HG02759 (cell line): ENCODE measurements around the gene CAPZB.

ENCODE experiments used
- ATAC-seq: cut with Tn5 transposase; IDR thresholded peaks from one replicate; pipeline ENCODE4 v1.9.1; 2021; ENCODE audit warnings: mild to moderate bottlenecking, moderate library complexity; ENCODE audit not compliant: unreplicated experiment

CAPZB gene

DNA sequence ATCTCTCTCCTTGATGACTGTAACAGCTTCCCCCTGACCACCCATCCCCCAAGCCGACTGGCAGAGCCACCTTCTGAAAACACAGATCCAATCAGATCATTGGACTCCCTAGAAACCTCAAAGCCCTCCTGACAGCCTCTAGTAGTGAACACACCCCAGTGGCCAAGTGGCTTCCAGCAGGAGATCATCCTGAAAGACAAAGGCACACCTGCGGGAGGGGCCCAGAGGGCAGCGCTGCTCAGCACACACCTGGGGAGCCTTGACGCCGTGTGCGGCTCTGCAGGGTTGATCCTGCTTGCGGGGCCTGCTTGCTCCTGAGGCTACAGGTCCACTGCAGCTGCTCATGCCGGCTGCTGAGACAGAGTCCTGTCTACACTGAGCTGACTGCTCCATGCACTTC lies 131.7 kb downstream of the CAPZB start:
- no peak for ATAC-seq

DNA sequence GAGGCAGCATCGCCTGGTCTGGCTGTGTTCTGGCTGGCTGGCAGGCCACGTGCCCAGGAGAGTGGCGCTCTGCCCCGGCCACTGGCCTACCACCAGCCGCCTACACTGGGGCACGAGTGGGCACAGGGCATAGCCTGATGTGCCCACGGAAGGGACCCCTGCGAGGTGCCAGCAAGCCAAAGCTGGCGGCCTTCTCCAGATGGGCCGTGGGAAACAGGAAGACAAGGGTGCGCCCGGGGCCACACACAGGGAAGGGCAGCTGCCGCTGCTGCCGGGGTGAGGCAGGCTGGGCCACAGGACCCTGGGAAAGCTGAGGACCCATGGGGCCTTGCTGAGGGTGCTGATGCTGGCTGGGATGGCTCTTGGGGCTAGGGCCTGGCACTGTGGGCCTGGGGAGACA lies 132.5 kb downstream of the CAPZB start:
- ATAC-seq, result no peak

DNA sequence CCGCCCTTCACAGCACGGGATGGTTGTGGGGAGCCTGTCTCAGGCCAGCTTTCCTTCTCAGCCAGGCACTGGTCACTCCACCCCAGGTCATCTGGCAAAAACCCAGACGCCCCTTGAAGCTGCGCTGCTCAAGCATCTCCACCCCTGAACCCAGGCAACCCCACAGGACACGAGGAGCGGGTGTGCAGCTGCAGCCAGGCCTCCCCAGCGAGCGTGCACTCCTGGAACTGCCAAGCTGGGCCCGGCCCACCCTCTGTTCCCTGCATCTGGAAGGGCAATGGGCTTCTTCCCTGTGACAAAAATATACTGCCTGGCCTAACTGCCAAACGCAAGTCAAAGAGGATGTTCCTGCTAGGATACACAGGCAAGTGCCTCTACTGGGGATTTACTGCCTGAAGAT lies 133.5 kb downstream of the CAPZB start:
- no peak for ATAC-seq

DNA sequence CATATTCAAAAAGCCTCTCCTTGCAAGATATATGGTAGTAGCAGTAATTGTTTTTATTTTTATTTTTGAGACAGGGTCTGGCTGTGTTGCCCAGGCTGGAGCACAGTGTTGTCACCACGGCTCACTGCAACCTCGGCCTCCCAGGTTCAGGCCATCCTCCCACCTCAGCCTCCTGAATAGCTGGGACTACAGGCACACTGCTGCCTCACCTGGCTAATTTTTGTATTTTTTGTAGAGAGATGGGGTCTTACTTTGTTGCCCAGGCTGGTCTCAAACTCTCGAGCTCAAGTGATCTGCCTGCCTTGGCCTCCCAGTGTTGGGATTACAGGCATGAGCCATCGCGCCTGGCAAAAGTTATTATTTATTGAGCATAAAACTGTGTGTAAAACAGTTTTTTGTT lies 134.8 kb downstream of the CAPZB start:
- no peak for ATAC-seq

DNA sequence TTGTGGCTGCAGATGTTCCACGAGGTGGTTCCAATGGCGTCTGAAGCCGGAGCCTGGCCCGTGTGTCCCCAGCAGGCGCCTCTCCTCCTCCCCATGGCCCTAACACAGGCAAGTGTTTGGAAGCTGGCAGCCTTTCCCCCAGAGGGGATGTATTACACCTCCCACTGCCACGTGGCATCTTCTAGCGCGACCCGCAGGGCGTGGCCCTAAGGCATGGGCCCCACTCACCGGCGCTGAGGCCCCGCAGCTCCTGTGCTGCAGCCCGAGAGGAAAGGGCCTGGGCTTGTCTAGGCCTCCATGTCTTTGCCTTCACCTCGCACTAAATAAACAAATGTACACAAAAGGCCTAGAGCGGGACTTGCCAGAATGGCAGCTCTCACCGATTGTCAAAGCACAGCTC lies 135.3 kb downstream of the CAPZB start:
- no peak for ATAC-seq

DNA sequence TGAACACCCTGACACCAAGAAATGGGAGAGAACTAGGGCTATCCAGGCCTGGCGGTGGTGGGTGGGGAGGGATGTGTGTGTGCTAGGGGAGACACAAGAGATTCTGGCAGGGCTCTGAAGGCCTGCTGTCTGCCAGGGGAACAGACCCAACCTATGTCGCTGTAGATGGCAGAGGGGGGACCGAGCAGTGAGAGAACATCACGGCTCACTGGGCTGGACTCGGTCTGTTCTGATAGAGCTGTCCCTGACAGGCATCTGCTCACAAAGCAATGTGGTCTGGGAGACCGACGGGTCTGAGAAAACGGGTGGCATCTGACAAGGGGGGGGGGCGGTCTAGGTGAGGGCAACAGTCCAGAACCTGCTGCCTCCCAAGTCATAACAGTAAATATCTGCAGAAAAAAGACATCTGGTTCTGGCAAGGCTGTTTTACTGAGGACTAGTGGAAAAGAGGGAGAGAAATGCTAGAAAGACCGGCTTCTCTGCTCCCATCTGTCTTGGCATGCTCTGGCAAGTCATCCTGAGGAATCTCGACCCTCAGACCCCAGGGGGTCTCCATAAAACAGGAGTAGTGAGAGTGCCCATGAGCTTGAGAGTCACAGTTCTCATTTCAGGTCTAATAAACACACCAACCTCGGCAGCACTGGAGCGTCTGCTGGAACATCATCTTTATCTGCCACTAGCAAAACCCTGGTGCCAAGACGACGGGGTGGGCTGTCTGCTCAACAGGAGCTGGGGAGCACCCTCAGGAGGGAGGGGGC lies 136.7 kb downstream of the CAPZB start:
- no peak for ATAC-seq

GRCh38 chr1:19347533-19348172 lies 137.7 kb downstream of the CAPZB start:
- no peak for ATAC-seq

- ATAC-seq, result no peak
Measured at GRCh38 chr1:19346026-19346425, 139.3 kb downstream of the CAPZB start.

GRCh38 chr1:19345391-19345790 lies 139.9 kb downstream of the CAPZB start:
- ATAC-seq, result no peak

- ATAC-seq, result no peak
Measured at GRCh38 chr1:19344831-19345230, 140.5 kb downstream of the CAPZB start.

GRCh38 chr1:19344372-19344810 lies 140.9 kb downstream of the CAPZB start:
- no peak for ATAC-seq

DNA sequence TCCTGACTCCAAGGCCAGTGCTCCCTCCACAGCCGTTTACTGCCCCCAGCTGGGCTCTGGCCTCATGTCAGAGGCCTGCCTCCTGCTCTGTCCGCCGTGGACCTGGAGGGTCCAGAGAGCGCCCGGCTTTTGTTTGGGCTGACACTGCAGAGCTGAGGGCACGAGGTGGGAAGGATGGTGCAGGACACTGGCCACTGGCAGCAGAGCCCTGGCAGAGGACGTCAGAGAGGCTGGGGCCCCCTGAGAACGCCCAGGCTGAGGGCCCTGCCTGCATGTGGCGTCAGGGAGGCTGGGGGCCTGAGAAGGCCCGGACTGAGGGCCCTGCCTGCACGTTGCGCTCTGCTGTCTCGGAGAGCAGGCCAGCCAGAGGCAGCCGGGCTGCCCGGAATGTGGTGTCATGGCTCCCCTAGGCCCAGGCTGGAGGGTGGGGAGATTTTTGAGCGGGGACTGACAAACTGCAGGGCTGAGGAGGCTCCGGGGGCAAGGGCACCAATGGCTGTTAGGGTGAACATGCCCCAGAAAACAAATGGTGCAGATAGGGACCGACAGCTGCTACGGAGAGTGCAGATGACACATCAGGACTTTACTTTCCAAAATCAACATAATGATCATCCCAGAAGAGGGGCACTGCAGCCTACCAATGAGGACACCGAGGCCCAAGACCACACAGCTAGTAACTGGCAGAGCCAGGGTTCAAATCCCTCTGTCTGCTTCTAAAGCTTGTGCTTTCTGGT lies 141.6 kb downstream of the CAPZB start:
- no peak for ATAC-seq

DNA sequence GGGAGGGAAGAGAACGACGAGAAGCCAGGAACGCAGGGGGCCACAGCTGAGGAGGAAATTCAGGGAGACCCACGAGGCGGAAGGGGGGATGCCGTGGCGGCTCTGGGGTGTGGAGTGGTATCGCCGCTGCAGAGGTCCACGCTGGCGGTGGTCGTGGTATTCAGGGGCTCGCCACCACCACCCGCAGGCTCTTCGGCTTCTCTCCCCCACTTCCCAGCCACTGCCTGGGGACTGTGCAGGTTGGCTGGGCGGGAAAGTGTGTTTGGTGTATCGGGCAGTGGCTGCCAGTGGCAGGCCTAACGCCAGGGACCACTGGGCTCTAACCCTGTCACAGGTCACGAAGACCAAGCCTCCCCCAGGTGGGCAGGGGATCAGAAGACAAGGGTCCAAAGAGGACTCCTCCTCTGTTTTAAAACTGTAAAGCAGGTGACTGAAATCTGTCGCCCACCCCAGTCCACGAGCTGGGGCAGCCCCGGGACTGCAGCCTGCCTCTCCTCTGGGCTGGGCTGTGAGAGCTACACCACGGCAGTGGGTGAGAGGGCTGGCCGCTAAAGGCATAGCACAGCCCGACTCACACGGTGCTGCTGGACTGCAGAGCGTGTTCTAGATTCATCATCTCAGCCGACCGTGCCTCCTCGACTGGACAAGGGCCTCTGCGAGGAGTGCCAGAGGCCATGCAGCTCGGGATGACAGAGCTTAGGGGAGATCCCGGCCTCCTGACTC lies 142.3 kb downstream of the CAPZB start:
- ATAC-seq, result no peak

DNA sequence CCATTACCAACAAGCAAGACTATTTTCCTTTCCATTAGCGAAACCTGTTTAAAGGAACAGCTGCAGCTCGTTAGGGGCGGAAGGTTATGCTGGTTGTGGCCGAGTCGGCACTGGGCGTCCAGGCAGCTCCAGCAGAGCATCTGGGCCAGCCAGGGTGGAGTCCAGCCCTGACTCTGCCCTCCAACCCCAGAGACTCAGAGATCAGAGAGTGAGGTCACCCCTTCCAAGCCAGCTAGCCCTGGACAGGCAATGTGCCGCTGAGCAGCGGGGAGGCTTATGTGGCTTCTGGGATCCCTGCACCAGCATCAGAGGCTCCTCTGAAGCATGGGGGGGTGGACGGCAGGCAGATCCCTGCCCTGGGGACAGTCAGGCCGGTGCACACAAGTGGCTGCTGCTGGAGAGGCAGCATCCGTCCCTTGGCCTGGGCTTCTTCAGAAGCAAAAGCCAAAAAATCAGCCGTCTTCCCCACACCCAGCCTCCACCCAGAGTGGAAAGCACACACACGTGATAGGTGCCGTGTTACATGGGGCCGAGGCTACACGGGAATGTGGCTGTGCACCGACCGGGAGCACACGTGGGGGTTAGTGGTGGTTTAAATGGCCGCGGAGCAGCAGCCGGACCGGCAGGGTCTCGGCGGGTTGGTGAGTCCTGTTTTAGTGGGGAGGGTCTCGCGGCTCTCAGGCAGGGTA lies 143.1 kb downstream of the CAPZB start:
- no peak for ATAC-seq

- no peak for ATAC-seq
Measured at GRCh38 chr1:19341201-19342061, 143.9 kb downstream of the CAPZB start.

GRCh38 chr1:19340387-19340937 lies 144.9 kb downstream of the CAPZB start:
- ATAC-seq, result no peak

DNA sequence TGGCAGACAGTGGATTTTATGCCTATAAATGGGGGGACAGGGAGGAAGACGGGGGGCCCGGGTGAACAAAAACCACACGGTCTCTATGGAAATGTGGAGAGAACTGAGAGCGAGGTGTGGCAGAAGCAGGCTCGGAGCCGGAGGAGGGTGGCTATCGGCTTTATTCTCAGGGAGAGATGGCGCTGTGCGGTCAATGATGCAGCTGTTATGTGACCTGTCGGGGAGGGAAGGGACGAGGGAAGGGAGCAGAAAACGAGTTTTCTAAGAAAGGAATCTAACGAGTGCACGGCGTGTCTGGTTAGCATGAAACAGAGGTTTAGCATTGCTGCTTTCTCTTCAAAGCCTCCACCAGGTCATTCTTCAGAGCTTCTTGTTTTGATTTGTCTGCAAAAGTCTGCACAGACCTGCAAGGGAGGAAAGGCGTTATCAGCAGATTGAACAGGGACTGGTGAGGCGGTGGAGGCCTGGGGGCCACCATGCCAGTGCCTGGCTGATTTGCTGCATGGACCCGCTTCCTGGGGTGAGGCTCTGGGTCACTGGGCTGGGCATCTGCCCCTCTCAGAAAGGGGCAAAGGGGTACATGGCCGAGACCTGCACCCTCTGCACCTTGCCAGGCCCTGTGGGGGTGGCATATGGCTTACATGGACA lies 146.0 kb downstream of the CAPZB start:
- no peak for ATAC-seq

DNA sequence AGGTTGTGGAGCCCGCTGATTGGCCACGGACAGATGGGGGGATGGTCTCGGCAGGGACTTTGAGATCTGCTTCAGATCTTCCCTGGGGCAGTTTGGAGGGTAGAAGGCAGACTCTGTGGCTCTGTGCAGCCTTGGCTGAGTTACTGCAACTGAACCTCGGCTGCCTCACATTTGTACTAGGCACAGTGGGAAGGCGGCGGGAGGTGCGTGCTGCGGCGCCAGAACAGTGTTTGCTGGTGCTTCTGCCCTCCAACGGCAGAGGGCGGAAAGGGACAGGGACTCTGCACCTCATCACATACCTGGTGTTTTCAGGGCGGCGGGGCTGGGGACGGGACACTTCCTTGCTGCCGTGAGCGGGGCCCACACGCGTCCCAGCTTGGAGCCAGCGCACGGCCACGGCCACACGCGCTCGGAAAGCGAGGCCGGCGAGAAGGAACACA lies 147.0 kb downstream of the CAPZB start:
- no peak for ATAC-seq

DNA sequence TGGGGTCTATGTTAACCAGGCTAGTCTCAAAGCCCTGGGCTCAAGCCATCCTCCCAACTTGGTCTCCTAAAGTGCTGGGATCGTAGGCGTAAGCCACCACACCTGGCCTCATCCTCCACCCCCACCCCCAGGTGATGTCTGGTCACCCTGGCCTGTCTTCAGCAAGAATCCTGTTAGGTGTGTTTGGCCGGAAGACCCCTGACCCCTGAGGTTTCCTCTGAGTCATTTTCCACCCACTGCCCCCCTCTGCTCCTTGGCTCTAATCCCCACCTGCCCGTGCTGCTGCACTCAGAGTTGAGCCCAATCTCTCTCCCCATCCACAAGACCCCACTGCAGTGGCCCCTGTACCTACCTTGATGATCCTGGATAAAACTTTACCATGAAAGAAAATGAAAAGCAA lies 148.1 kb downstream of the CAPZB start:
- no peak for ATAC-seq
